ENCODE data around the gene ATP9A.

The ATP9A gene

DNA sequence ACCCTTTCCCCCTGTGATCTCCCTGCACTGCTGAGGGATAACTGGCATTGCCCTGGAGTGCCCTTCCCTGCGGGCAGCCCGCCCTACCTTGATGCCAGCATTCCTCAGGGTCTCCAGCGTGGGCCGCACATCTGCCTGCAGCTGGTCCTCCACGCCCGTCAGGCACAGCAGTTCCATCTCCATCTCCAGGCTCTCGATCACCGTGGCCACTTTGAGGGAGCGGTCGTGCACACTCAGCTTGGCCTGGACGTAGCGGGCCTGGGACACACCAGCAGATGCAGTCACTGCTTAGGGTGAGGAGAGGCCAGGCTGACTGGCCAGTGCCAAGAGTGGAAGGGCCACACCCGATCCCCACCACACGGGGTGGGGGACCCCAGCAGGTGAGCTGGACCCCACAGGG is 143.1 kb downstream of the ATP9A start:
- no peak for DNase-seq

GRCh38 chr20:51624157-51624731 is 143.9 kb downstream of the ATP9A start:
- peak; percentile 19 to 50 for DNase-seq

GRCh38 chr20:51623255-51623654 is 144.9 kb downstream of the ATP9A start:
- DNase-seq: no peak

DNA sequence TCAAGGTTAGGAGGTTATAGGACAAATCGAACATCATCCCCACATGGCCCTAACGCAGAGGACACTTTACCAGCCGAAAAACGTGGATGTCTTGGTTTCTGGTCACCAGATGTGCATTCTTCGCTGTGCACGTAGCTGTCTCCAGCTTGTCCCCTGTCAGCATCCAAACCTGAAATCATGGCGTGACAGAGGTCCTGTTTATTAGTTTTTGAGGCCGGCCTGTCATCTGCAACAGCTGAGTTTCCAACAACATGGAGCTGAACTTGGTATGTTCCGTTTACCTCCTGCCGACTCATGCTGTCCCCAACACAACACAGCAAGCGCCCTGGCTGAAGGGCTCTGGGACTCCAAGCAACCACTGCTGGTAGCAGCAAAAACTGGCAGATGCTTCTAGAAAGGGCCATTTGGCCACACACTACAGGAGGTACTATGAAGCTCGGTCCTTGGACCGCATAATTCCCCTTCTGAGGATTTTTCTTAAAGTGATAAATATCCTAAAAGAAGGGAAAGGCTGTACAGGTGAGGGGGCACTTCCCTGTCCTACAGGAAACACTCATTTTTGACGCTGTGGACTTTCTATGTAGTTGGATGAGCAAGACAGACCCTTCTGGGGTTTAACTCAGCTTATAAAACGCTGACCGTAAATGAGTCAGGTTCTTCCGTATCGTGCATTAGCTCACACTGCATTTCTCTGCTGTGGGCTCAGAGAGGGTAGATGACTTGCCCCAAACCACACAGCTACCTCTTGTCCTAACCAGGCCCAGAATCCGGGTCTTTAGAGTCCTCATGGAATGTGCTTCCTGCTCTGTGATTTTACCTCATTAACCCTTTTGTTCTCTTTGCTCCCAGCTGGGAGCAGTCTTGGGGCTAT is 146.0 kb downstream of the ATP9A start:
- DNase-seq: no peak

DNA sequence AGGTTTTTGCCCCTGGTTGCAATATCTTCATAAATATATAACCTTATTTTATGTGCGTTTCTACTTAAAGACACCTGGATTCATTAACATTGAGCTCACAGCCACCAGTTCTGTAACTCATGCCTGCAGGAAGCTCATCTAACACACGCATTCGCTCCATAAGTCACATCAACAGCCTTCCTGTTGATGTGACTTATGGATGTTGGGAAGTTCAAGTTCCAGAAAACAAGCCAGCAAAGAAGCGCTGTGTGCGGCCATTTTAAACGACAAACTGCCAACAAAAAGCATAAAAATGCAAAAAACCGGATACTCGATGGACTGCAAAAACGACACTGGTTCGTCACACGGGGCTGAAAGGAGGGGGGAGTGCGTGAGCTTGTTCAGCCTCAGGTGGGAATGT is 147.8 kb downstream of the ATP9A start:
- no peak for DNase-seq

DNA sequence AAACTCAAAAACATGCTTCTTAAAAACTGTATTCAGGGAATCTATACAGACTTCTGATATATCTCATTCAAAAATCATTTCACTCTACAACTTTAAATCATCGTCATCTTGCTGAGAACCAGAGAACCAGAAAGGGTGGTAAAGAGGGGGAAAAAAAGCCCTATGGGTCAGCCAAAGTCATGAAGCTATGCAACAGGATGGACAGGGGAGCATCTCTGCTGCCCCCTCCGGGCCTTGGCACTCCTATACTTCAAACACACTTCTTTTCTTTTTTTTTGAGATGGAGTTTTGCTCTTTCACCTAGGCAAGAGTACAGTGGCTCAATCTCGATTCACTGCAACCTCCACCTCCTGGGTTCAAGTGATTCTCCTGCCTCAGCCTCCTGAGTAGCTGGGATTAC is 152.1 kb downstream of the ATP9A start:
- DNase-seq: no peak

DNA sequence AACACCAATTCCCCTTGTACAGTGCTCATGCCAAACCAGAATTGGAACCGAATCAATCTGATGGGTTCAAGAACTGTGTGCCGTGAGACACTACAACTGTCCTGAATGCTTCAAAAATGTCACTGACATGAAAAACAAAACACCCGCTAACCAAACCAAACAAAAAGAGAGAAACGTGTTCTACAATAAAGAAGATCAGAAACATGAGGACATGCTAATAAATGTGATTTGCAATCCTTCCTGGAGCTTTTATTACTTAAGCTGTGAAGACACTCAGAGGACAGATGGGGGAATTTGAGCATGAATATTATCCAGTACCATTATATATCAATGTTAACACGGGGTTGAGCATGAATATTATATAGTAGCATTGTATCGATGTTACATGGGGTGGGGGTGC is 153.5 kb downstream of the ATP9A start:
- no peak for DNase-seq

- DNase-seq: no peak
Observed at GRCh38 chr20:51613580-51613979, 154.6 kb downstream of the ATP9A start.

GRCh38 chr20:51612896-51613295 is 155.3 kb downstream of the ATP9A start:
- DNase-seq: no peak

DNA sequence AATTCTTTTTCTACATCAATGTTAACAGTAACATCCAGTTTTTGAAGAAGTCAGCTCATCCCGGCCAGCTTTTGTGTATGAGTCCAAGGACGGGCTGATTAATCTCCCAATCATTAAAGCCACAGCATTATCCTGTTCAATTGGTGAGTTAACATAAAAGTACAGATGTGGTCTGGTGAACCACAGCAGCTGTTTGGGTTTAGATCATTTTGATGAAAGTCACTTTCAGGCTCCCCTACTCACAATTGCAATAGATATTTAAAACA is 156.6 kb downstream of the ATP9A start:
- DNase-seq: no peak

- DNase-seq: no peak
Observed at GRCh38 chr20:51610761-51611624, 157.2 kb downstream of the ATP9A start.

- DNase-seq: no peak
Observed at GRCh38 chr20:51610111-51610510, 158.1 kb downstream of the ATP9A start.

GRCh38 chr20:51609251-51609650 is 158.9 kb downstream of the ATP9A start:
- no peak for DNase-seq

- no peak for DNase-seq
Observed at GRCh38 chr20:51608061-51608460, 160.1 kb downstream of the ATP9A start.

GRCh38 chr20:51607170-51607569 is 161.0 kb downstream of the ATP9A start:
- DNase-seq: no peak

GRCh38 chr20:51604851-51605250 is 163.3 kb downstream of the ATP9A start:
- DNase-seq: no peak

DNA sequence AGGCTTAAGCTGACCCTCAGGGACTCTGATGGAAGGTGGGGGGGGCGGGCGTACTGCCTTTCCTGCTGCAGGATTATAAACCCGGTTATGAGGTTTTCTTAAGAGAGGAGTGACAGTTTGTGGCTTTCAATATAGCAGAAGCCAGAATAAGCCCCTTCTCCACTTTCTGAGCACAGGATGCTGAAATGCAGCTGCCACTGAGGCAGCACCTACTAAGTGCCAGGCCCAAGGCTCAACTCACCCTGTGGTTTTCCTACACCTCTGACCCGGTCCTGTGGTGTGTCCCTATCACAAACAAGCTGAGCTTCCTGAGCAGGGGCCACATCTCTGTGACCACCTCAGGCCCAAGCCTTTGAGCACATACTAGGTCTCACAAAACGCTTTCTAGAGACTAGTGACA is 166.1 kb downstream of the ATP9A start:
- DNase-seq: no peak

DNA sequence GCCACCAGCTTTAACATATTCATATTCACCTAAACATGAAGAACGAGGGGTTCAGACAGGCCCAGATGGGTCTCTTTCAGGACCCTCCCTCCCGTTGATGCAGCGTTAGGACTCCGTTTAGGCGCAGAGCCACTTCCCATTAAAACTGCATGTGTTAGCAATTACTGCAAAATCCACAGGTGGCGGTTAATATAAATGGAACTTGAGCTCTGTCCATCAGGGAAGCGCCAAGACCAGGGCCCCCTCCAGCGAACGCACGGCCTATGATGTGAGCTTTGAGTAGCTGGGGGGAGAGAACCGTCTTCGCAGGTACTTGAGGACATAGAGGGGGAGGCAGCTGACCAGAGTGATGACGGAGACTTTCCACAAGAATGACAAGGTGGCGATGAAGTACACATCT is 167.2 kb downstream of the ATP9A start:
- DNase-seq: no peak

GRCh38 chr20:51600016-51600420 is 168.2 kb downstream of the ATP9A start:
- DNase-seq: no peak

DNA sequence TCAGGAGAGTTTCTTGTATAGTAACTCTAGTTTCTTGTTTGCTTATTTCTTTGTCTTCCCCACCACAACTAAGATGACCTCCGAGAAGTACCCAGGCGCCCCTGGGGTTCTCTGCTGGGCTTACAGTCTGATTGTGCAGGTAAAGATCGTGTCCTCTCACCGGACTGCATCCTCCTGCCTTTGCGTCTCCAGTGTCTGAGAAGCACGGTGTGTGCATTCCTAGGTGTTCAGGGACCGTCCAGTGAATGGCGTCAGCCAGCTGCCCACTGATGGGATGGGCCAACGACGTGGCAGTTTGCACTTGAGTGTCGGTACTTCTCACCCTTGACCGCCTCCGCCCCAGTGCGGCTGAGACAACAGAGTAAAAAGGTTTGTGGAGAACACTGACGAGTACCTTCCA is 169.6 kb downstream of the ATP9A start:
- DNase-seq: no peak

GRCh38 chr20:51597389-51598231 is 170.6 kb downstream of the ATP9A start:
- no peak for DNase-seq

DNA sequence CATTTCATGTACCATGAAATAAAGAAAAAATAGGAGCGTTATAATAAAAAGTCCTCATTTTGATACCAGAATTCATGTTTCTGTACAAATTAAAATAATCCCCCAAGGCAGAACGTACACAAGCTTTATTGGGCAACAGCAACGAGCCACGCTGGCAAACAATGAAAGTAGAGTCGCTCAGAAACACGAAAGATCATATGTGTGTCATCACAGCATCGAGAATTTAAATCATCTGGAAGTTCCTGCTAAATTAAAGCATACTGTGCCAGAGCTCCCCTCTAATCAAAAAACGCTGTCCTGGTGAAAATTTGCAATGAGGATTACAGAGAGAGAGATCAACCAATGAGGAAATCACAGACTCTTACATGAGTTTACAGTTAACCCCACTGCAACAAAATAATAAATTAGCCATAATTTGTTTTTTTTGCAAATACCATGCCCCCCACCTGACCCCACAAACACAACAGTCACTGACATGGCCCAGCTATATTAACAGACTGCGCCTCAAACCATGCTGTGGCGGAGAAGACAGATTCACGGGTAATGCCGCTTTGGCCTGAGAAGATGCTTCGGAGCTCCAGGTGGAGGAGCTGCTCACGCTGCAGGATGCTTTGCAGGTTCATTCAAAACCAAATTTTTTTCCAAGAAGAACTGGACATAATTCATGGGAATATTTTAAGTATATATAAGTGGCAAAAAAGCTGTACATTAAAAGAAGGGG is 171.4 kb downstream of the ATP9A start:
- DNase-seq: no peak
